Stimulated activated CD4-positive, alpha-beta T cell treated with anti-CD3 and anti-CD28 coated beads, Interleukin-1b, Interleukin-23, amount 100 ng/mL, for 48 hours (primary cell): ENCODE data around the gene KRTAP10-2.
"Not testable (repeated sequence)": the region's sequence is repeated elsewhere in the genome, so short reads cannot be mapped to it uniquely, and the experiment has no call there.

ENCODE experiments used
- DNase-seq: peaks from one replicate; pipeline ENCODE4 v3.0.0-alpha.2; 2020

The KRTAP10-2 gene

GRCh38 chr21:44582055-44582454 lies 30.8 kb upstream of the KRTAP10-2 start:
- DNase-seq: no peak

- DNase-seq: no peak
Measured at GRCh38 chr21:44581158-44581557, 29.9 kb upstream of the KRTAP10-2 start.

- DNase-seq: not testable (repeated sequence)
Measured at GRCh38 chr21:44580231-44580821, 29.0 kb upstream of the KRTAP10-2 start, which contains the start of gene KRTAP10-5. TSS of gene KRTAP10-5 (minus strand) at chr21:44580604. CDS start at chr21:44580578, 26 bp downstream.

GRCh38 chr21:44579833-44580144 lies 28.5 kb upstream of the KRTAP10-2 start:
- DNase-seq: no peak

- DNase-seq: no peak
Measured at GRCh38 chr21:44579056-44579832, 27.9 kb upstream of the KRTAP10-2 start.

GRCh38 chr21:44578371-44579055 lies 27.2 kb upstream of the KRTAP10-2 start:
- no peak for DNase-seq

- no peak for DNase-seq
Measured at GRCh38 chr21:44576025-44576420, 24.7 kb upstream of the KRTAP10-2 start.

GRCh38 chr21:44575307-44576024 lies 24.2 kb upstream of the KRTAP10-2 start:
- DNase-seq: no peak

- no peak for DNase-seq
Measured at GRCh38 chr21:44574457-44575306, 23.4 kb upstream of the KRTAP10-2 start.

- DNase-seq: not testable (repeated sequence)
Measured at GRCh38 chr21:44573630-44574456, 22.5 kb upstream of the KRTAP10-2 start, which contains the start of gene KRTAP10-4. TSS of gene KRTAP10-4 (plus strand) at chr21:44573729. CDS start at chr21:44573759, 30 bp downstream.

GRCh38 chr21:44572959-44573583 lies 21.8 kb upstream of the KRTAP10-2 start:
- DNase-seq: no peak

- no peak for DNase-seq
Measured at GRCh38 chr21:44571844-44572782, 20.8 kb upstream of the KRTAP10-2 start.

GRCh38 chr21:44571296-44571695 lies 20.0 kb upstream of the KRTAP10-2 start:
- no peak for DNase-seq

- DNase-seq: no peak
Measured at GRCh38 chr21:44569861-44570517, 18.7 kb upstream of the KRTAP10-2 start.

- DNase-seq: no peak
Measured at GRCh38 chr21:44568667-44569556, 17.6 kb upstream of the KRTAP10-2 start.

GRCh38 chr21:44568261-44568660 lies 17.0 kb upstream of the KRTAP10-2 start:
- DNase-seq: no peak

- DNase-seq: no peak
Measured at GRCh38 chr21:44567481-44568171, 16.3 kb upstream of the KRTAP10-2 start.
